Epidermal melanocyte (primary cell): ENCODE results near the gene ERBB4.
"Not testable (repeated sequence)": the region's sequence is repeated elsewhere in the genome, so short reads cannot be mapped to it uniquely, and the experiment has no call there.

Experiments used
- DNase-seq: peaks from one replicate; pipeline ENCODE4 v3.0.0; 2011; ENCODE audit warnings: low spot score; ENCODE audit not compliant: insufficient read length

The ERBB4 gene

GRCh38 chr2:212528106-212528856, 10.3 kb downstream of the ERBB4 start:
- no peak for DNase-seq

- DNase-seq: no peak
Observed at GRCh38 chr2:212526059-212526458, 12.5 kb downstream of the ERBB4 start.

GRCh38 chr2:212523756-212524155, 14.8 kb downstream of the ERBB4 start:
- DNase-seq: no peak

GRCh38 chr2:212520340-212520739, 18.3 kb downstream of the ERBB4 start:
- DNase-seq: no peak

- DNase-seq: no peak
Observed at GRCh38 chr2:212517693-212518092, 20.9 kb downstream of the ERBB4 start.

- no peak for DNase-seq
Observed at GRCh38 chr2:212505586-212505985, 33.0 kb downstream of the ERBB4 start.

GRCh38 chr2:212495046-212495445, 43.6 kb downstream of the ERBB4 start:
- DNase-seq: no peak

GRCh38 chr2:212494418-212495020, 44.1 kb downstream of the ERBB4 start:
- DNase-seq: no peak

- no peak for DNase-seq
Observed at GRCh38 chr2:212489719-212490346, 48.8 kb downstream of the ERBB4 start.

GRCh38 chr2:212488611-212489010, 50.0 kb downstream of the ERBB4 start:
- DNase-seq: no peak

- DNase-seq: no peak
Observed at GRCh38 chr2:212484563-212485080, 54.0 kb downstream of the ERBB4 start.

GRCh38 chr2:212480447-212480846, 58.2 kb downstream of the ERBB4 start:
- DNase-seq: no peak

GRCh38 chr2:212477571-212477970, 61.0 kb downstream of the ERBB4 start:
- no peak for DNase-seq

GRCh38 chr2:212473211-212473610, 65.4 kb downstream of the ERBB4 start:
- DNase-seq: no peak

- DNase-seq: not testable (repeated sequence)
Observed at GRCh38 chr2:212467551-212467950, 71.1 kb downstream of the ERBB4 start.

GRCh38 chr2:212465456-212465855, 73.1 kb downstream of the ERBB4 start:
- DNase-seq: no peak

GRCh38 chr2:212461708-212462107, 76.9 kb downstream of the ERBB4 start:
- not testable (repeated sequence) for DNase-seq

GRCh38 chr2:212454149-212454548, 84.5 kb downstream of the ERBB4 start:
- DNase-seq: no peak

- DNase-seq: peak; percentile 20
Observed at GRCh38 chr2:212451786-212452231, 86.8 kb downstream of the ERBB4 start.

GRCh38 chr2:212448698-212449097, 89.9 kb downstream of the ERBB4 start:
- no peak for DNase-seq

GRCh38 chr2:212441821-212442220, 96.8 kb downstream of the ERBB4 start:
- no peak for DNase-seq

- DNase-seq: no peak
Observed at GRCh38 chr2:212441141-212441540, 97.5 kb downstream of the ERBB4 start.
